ENCODE measurements around the gene GATAD1.
A peak's percentile ranks its signal among the peaks of the same experiment; 100 is the strongest.
"Not testable (repeated sequence)": the region's sequence is repeated elsewhere in the genome, so short reads cannot be mapped to it uniquely, and the experiment has no call there.

The GATAD1 gene, protein sequence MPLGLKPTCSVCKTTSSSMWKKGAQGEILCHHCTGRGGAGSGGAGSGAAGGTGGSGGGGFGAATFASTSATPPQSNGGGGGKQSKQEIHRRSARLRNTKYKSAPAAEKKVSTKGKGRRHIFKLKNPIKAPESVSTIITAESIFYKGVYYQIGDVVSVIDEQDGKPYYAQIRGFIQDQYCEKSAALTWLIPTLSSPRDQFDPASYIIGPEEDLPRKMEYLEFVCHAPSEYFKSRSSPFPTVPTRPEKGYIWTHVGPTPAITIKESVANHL

DNA sequence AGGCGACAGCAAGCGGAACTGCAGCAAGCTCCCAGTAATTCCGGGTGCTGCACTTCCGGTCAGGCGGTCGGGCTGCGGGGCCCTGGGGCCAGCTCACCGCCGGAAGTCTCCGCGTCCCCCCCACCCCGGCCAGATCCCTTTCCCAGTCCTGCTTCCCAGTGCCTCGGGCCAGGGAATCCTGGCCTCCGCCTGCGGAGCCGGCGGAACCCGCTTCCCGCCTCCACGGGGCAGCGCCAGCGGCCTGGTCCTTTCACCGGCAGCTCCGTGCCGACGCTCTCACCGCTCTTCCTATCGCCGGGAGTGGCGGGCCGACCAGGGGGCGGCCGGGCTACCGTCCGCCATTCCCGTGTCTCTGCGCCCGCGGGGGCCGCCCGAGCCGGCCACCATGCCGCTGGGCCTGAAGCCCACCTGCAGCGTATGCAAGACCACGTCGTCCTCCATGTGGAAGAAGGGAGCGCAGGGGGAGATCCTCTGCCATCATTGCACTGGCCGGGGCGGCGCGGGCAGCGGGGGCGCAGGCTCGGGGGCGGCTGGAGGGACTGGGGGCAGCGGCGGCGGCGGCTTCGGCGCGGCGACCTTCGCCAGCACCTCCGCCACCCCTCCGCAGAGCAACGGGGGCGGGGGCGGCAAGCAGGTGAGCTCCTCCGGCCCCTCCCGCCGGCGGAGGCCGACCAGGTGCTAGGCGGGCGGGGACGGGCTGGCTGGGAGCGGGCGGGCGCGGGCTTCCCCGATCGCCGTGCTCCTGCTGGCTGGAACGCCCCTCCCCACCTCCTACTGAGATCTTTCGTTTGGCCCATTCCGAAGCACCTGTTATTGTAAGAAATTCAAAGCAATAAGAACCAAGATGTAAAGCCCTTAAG is at the start of gene GATAD1:
Gene GATAD1, plus strand, starts transcription at position 138 of the 860 bp plus-strand sequence. Its CDS starts 248 bp downstream, at position 386.
- DNase-seq, result peak; percentile 93

DNA sequence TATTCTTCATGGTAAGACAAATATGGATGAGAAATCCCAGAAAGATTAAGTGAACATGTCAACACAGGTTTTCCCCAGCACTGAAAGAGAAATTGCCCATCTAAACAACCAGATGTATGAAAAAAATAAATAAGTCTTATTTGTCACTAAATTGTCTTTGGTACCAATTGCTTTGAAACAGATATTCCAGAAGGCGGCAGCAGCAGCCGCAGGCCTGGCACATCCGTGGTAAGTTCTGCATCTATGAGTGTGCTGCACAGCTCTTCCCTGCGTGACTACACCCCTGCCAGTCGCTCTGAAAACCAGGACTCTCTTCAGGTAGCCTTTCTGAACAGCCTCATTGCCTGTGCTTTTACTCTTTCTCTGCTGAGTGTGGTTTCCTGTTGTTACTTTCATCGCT is 49.7 kb upstream of the GATAD1 start:
- no peak for DNase-seq

- DNase-seq, result no peak
These were observed 47.3 kb upstream of the GATAD1 start for GRCh38 chr7:92400013-92400412.

DNA sequence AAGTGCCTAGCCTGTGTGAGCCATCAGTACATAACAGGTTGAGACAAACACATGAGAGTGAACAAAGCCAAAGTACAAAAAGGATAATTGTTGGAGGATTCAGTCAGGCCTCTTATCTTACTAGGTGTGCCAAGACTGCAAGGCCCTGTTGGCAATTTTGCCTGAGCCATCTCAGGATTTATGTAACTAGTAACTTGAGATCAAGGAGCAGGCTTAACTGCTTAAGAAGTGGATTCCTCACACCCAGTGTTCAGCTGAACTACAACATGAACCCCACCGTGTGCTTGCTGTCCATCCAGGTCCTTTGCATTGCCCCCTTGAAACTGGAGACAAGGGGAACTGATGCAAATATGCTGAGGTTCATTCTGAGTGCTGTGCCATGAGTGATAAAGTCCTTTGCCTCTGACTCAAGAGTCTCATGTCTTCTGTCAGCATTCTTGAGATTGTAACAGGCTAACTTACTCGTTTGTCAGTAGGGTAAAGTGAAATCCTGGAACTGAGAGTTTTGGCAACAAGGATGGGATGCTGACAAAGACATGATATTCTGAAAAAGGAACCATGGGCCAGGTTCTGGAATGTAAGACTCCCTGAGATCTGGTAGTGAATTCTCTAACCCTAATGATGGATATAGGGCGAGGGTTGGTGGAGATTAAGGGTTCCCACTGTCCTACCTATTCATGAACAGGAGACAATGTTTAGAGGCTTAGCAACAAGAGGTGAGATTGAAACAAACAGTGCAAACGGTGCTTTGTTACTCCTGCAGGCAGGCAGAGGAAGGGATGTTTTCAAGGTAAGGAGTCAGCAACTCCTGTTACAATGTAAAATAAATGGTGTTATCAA is 44.1 kb upstream of the GATAD1 start:
- DNase-seq, result peak; percentile 29

DNA sequence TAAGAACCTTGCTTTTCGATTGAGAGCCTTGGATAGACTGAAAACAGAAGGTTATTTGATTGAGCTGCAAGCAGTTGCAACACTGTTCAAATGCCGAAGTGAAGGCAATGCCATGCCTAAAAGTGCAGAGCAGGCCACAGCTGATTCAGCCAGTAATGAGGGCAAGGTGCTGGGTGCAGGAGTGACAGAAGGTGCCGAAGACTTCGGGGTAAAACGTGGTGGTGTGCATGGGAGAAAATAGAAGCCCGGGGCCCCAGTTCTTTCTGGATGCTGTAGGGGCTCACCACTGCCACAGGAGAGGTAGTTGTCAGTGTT is 43.6 kb upstream of the GATAD1 start:
- no peak for DNase-seq

GRCh38 chr7:92404170-92404614 is 43.1 kb upstream of the GATAD1 start:
- peak; percentile 30 for DNase-seq

DNA sequence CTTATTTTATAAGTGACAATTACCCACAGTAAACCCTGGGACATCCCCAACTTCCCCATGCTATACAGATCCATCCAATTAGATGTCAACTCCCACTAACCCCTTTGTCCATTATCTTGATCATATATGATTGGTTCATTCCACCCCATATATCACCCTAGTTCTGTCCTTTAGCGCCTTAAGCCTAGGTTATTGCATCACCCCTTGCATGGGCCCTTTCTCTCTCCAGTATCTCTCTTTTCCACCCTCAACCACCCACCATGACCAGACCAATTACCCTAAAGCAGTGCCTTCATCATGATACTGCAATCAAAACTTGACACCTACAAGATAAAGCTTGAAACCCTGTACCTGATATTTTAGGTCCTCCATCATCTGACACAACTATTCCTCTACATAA is 37.9 kb upstream of the GATAD1 start:
- no peak for DNase-seq

DNA sequence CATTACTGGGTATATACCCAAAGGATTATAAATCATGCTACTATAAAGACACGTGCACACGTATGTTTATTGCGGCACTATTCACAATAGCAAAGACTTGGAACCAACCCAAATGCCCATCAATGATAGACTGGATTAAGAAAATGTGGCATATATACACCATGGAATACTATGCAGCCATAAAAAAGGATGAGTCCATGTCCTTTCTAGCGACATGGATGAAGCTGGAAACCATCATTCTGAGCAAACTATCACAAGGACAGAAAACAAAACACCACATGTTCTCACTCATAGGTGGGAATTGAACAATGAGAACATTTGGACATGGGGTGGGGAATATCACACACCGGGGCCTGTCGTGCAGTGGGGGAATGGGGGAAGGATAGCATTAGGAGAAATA is 37.1 kb upstream of the GATAD1 start:
- not testable (repeated sequence) for DNase-seq

DNA sequence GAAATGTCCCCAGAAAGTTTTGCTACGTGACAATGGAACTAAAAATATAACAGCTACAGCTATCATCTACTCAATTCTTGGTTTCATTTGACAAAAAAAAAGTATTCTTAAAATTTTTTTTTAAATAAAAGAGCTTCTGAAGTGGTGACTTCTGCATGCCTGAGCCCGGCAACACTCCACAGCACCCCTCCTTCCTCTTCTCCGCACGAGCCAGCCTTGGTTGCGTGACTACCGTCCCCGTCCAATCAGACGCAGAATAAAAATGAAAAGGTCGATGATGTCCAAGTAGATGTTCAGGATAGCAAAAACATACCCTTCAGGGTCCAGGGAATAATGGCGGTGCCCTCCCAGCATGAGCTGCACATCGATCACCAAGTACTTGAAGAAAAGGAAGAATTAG is 34.5 kb upstream of the GATAD1 start:
- DNase-seq, result no peak

GRCh38 chr7:92413550-92413949 is 33.7 kb upstream of the GATAD1 start:
- no peak for DNase-seq

- no peak for DNase-seq
These were observed 32.1 kb upstream of the GATAD1 start for GRCh38 chr7:92415225-92415624.

DNA sequence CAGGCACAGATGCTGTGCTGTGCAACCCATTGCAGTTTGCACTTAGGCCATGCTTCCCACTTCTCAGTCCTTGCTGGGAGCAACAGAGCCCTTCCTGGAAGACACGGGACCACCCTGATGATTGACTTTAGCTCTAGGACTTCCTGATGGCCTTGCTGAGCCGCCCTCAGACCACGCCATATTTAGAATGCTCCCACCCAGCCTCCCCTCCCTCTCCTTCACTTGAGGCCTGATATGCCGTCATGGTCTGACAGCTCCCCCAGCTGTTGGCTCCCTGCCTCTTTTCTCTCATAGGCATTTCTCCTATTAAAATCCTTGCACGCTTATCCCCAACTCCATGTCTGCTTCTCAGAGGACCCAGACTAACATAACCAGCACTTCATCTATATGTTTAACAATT is 29.4 kb upstream of the GATAD1 start:
- peak; percentile 28 for DNase-seq

DNA sequence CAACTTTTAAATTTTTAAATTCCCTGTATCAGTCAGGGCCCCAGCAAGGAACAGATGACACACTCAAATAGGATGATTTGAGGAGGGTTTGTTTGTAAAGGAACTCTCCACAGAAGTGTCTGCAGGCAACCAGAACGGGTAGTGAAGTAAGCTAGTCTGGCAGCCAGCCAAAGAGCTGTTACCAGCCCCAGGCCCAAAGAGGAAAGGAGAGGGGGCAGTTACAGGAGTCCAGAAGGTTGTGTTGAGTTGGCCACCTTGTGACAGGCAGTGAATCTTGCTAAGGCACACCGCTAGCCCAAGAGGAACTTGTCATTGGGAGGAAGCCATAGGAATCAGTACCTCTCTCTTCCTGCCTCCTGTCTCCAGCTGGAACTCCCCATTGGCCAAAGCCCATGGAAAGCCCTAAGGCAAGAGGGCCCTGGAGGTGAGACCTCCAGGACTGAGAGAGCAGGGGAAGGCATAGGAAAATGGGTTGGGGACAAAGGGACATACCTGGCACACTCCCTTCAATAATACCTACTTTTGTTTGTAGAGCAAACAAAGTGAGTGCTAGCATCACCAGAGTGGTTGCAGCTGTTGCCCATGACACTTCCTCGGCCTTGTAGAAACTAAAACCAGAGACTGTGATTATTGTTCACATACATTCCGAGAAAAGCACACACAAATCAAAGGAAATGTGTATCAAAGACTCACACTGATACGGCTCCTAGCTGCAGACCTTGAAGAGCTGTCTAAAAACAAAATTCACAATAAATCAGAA is 25.4 kb upstream of the GATAD1 start:
- DNase-seq, result peak; percentile 67

- DNase-seq, result no peak
These were observed 24.4 kb upstream of the GATAD1 start for GRCh38 chr7:92422926-92423325.

DNA sequence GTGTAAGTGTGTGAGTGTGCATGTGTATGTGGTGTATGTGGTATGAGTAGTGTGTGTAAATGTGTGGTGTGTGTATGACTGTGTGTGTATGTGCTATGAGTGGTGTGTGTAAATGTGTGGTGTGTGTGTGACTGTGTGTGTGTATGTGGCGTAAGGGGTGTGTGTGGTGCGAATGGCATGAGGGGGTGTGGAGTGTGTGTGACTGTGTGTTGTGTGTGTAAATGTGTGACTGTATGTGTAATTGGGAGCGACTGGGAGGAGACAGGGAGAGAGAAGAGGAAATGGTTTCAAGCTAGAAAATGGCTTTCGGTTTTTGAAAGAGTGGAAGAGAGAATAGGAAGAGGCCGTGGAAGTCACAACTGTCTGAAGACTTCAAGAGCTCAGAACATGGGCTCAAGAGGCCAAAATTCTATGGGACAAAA is 23.6 kb upstream of the GATAD1 start:
- no peak for DNase-seq

GRCh38 chr7:92425311-92425947 is 21.9 kb upstream of the GATAD1 start:
- DNase-seq, result no peak

DNA sequence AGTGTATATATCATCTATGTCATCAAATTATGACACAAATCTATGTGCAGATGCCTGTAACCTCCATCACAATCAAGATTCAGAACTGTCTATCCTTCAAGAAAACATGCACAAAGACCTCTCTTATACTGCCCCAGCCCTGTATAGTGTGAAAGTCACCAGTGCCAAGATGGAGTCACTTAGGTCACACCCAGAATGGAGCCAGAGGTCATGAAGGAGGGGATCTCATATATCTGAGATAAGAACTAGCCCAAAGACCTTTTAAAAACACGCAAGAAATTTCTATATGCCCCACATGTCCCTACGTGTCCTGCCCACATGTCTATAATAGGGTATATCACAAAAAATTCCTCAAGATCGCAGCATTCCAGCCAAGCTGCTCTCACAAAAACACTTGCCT is 20.1 kb upstream of the GATAD1 start:
- DNase-seq, result no peak

DNA sequence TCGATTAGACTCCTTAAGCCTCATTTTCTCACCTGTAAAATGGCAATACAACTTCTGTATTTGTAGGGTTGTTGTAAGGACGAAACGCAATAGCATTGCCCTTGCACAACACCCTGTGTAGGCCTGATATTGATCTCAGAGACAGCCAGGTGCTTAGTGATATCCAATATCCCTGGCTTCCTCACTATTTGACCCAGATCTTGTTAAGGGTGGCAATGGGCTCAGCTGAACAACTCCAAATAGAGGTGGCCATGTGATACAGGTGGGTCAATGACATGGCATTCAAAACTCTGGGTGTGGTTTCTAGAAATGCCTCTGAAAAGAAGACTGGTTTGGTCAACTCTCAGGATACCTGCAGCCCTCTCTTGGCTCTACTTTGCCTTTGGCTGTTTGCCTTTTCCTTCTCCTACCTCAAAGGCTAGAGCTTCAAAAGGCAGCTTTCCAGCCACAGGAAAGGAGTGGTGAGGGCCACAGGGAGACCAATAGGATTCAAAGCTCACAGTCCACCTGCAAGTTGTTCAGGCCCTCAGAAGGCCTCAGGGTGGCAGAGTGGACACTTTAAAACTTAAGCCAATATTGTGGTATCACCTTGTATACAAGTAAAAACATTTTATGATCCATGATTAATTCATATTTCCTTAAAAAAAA is 14.9 kb upstream of the GATAD1 start:
- DNase-seq, result no peak

DNA sequence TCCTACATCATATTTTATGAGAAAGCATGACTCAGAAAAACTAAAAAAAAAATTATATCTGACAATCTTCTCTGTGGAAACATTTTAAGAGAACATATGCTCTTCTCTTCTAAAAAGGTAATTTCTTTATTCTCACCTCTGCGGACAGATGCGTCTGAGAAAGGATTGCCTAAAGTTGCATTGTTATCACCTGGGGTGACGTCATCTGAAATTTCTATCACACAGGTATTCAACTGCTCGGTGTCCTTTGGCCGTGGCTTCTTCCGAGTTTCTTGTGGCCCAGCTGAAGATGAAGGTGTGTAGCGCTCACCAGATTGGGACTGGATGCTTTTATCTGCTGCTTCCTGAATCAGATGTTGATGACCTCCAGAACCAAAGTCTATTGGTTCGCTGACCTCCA is 14.3 kb upstream of the GATAD1 start:
- no peak for DNase-seq

DNA sequence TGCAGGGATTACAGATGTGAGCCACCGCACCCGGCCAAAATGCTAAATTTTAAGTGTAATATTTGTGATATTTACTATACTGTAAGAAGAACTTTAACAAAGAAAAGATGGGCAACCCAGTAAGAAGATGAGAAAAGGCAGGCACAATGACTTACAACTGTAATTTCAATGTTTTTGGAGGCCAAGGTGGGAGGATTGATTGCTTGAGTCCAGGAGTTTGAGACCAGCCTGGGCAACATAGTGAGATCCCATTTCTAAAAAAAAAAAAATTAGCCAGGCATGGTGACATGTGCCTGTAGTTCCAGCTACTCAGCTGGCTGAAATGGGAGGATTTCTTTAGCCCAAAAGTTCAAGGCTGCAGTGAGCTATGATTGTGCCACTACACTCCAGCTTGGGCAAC is 11.7 kb upstream of the GATAD1 start:
- DNase-seq, result no peak

- no peak for DNase-seq
These were observed 10.5 kb upstream of the GATAD1 start for GRCh38 chr7:92436612-92437445.
